ENCODE data around the gene ATL2.
"Not testable (repeated sequence)": the region's sequence is repeated elsewhere in the genome, so short reads cannot be mapped to it uniquely, and the experiment has no call there.

Gene ATL2

GRCh38 chr2:38261569-38262068 is 115.5 kb downstream of the ATL2 start:
- Histone ChIP-seq H3K4me3 (ENCODE audit: low read depth, low read length) (no peak overlapping the region), H3K36me3 (replicated peaks) (no peaks in the 10 kb centered on the region), H3K27me3 (replicated peaks) (no peaks in the 10 kb centered on the region), H3K27ac (no peak overlapping the region)
- in situ Hi-C loops (cut with HindIII; ENCODE audit: low pct_ligation_motif_present, low sequenced_read_pairs) = loop anchor here (25.0 kb wide), 1 partner anchor 274 kb away; no protein-coding TSS in a partner anchor
- DNase-seq = no peak
- TF ChIP-seq CTCF (IDR thresholded peaks at IDR 0.05; ENCODE audit: low read depth, low read length, missing control alignments) = no peak

- no peak overlapping the region for H3K4me3 ChIP-seq (ENCODE audit: low read depth, low read length)
- no peak for TF ChIP-seq CTCF (IDR thresholded peaks at IDR 0.05; ENCODE audit: low read depth, low read length, missing control alignments)
- DNase-seq = no peak
- in situ Hi-C loops (cut with HindIII; ENCODE audit: low pct_ligation_motif_present, low sequenced_read_pairs) = loop anchor here (25.0 kb wide), 1 partner anchor 274 kb away; no protein-coding TSS in a partner anchor
- H3K27ac ChIP-seq = no peak overlapping the region
- no peaks in the 10 kb centered on the region for H3K27me3 ChIP-seq (replicated peaks)
- H3K36me3 ChIP-seq (replicated peaks) = no peaks in the 10 kb centered on the region
Observed at GRCh38 chr2:38260972-38261371, 116.1 kb downstream of the ATL2 start.

- Histone ChIP-seq H3K27me3 (replicated peaks) (no peaks in the 10 kb centered on the region), H3K4me3 (ENCODE audit: low read depth, low read length) (no peak overlapping the region), H3K27ac (no peak overlapping the region), H3K36me3 (replicated peaks) (no peaks in the 10 kb centered on the region)
- DNase-seq = no peak
- TF ChIP-seq CTCF (IDR thresholded peaks at IDR 0.05; ENCODE audit: low read depth, low read length, missing control alignments) = no peak
- in situ Hi-C loops (cut with HindIII; ENCODE audit: low pct_ligation_motif_present, low sequenced_read_pairs) = loop anchor here (25.0 kb wide), 1 partner anchor 273 kb away; no protein-coding TSS in a partner anchor
Observed at GRCh38 chr2:38260469-38260868, 116.6 kb downstream of the ATL2 start.

GRCh38 chr2:38259311-38259710 is 117.8 kb downstream of the ATL2 start:
- H3K27me3 ChIP-seq (replicated peaks) = no peaks in the 10 kb centered on the region
- H3K27ac ChIP-seq = no peak overlapping the region
- DNase-seq = no peak
- TF ChIP-seq CTCF (IDR thresholded peaks at IDR 0.05; ENCODE audit: low read depth, low read length, missing control alignments) = no peak
- H3K4me3 ChIP-seq (ENCODE audit: low read depth, low read length) = no peak overlapping the region
- in situ Hi-C loops (cut with HindIII; ENCODE audit: low pct_ligation_motif_present, low sequenced_read_pairs) = loop anchor here (25.0 kb wide), 1 partner anchor 272 kb away; no protein-coding TSS in a partner anchor
- H3K36me3 ChIP-seq (replicated peaks) = no peaks in the 10 kb centered on the region

- not testable (repeated sequence) for H3K36me3 ChIP-seq (replicated peaks); H3K4me3 ChIP-seq (ENCODE audit: low read depth, low read length); DNase-seq; H3K27me3 ChIP-seq (replicated peaks); H3K27ac ChIP-seq
- in situ Hi-C loops (cut with HindIII; ENCODE audit: low pct_ligation_motif_present, low sequenced_read_pairs) = loop anchor here (25.0 kb wide), 1 partner anchor 270 kb away; no protein-coding TSS in a partner anchor
Observed at GRCh38 chr2:38257680-38258079, 119.4 kb downstream of the ATL2 start.

- no peak overlapping the region for H3K4me3 ChIP-seq (ENCODE audit: low read depth, low read length)
- in situ Hi-C loops (cut with HindIII; ENCODE audit: low pct_ligation_motif_present, low sequenced_read_pairs) = loop anchor here (25.0 kb wide), 1 partner anchor 269 kb away; no protein-coding TSS in a partner anchor
- TF ChIP-seq CTCF (IDR thresholded peaks at IDR 0.05; ENCODE audit: low read depth, low read length, missing control alignments) = no peak
- no peaks in the 10 kb centered on the region for H3K27me3 ChIP-seq (replicated peaks)
- H3K27ac ChIP-seq = no peak overlapping the region
- DNase-seq = no peak
- H3K36me3 ChIP-seq (replicated peaks) = no peaks in the 10 kb centered on the region
Observed at GRCh38 chr2:38256610-38257009, 120.5 kb downstream of the ATL2 start.
